H1 (cell line): Measurements from ENCODE around the gene RSAD2. TPM values are rescaled to one million over a fixed set of nuclear protein-coding genes. Genes with fewer than 3 reads are reported as not detected.

Experiments
- CBX5 ChIP-seq: fragments of 300-800, 300-1000 bp; sonication (generic); IDR thresholded peaks from 2 replicates; pipeline ENCODE4 v1.7.1; 2016; ENCODE audit warnings: antibody characterized with exemption, low read length, low read depth
- CBX8 ChIP-seq: fragments of 300-800, 300-1000 bp; sonication (generic); IDR thresholded peaks from 2 replicates; pipeline ENCODE4 v1.7.1; 2016; ENCODE audit warnings: low read depth, low read length, borderline replicate concordance
- EZH2 ChIP-seq: fragments of 200-600 bp; sonication (generic); IDR thresholded peaks from 2 replicates; pipeline ENCODE4 v1.7.1; 2012; ENCODE audit warnings: low read depth, mild to moderate bottlenecking, moderate library complexity, low read length, inconsistent platforms; ENCODE audit not compliant: severe bottlenecking
- PHF8 ChIP-seq: fragments of 200-600 bp; sonication (generic); conservative IDR thresholded peaks from 2 replicates; pipeline ENCODE4 v1.7.1; 2012; ENCODE audit warnings: low read depth, mild to moderate bottlenecking, inconsistent platforms, low read length, moderate library complexity
- polyA plus RNA-seq, 7 experiments: library from polyadenylated mRNA; depleted of rRNA in 3 of 7; stranded (reverse) in 5 of 7; unstranded in 2 of 7; fragments of >200 nt in 5 of 7; fragments of 200-250 nt in 2 of 7; gene quantifications; 1 replicate in 5 of 7; 2 replicates in 1 of 7; 4 replicates in 1 of 7; pipeline versions ENCODE4 v1.2.1 to v1.2.3, GENCODE V29; 2011 to 2013; ENCODE audit warnings: missing spikeins in 2 of 7, mixed read lengths in 2 of 7
- total RNA-seq: library from RNA; stranded (reverse); fragmentation: NEBNext Ultra II Directional; extraction: Animal tissue kit (Norgen Biotek cat#: 25700); gene quantifications from 2 replicates; pipeline ENCODE4 v1.2.1, GENCODE V29; 2021
- TF ChIP-seq, protein P1 (sequence below): fragments of 300-600 bp; sonication (generic); IDR thresholded peaks from 2 replicates; pipeline ENCODE4 v1.7.1; 2012; ENCODE audit warnings: low read length, moderate library complexity, mild to moderate bottlenecking, inconsistent platforms; ENCODE audit not compliant: insufficient replicate concordance

Gene RSAD2
- total and polyA plus RNA-seq, 2 of the 8 experiments (the other 6 are each of a cell fraction or from before 2014, with no cell fraction given): not detected

DNA sequence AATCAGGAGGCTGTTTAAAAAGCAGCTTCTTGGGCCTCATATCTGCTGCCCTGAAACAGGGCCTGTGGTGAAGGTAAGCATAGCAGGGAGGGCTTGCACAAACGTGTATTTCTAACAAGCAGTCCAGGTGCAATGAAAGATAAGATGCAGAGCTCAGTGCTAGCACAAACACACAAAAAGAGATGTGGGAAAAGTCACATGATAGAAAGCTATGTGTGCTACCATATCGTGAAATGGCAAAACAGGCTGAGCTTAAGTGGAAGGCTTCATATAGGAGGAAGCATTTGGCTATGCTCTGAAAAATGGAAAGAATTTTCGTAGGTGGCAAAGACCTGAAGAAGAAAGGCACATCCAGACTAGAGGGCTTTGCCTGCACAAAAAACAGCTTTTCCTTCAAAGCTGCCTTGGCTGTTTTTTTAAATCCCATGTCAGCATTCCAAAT, 10.2 kb downstream of the RSAD2 start (continued):
- TF ChIP-seq, protein P1, sequence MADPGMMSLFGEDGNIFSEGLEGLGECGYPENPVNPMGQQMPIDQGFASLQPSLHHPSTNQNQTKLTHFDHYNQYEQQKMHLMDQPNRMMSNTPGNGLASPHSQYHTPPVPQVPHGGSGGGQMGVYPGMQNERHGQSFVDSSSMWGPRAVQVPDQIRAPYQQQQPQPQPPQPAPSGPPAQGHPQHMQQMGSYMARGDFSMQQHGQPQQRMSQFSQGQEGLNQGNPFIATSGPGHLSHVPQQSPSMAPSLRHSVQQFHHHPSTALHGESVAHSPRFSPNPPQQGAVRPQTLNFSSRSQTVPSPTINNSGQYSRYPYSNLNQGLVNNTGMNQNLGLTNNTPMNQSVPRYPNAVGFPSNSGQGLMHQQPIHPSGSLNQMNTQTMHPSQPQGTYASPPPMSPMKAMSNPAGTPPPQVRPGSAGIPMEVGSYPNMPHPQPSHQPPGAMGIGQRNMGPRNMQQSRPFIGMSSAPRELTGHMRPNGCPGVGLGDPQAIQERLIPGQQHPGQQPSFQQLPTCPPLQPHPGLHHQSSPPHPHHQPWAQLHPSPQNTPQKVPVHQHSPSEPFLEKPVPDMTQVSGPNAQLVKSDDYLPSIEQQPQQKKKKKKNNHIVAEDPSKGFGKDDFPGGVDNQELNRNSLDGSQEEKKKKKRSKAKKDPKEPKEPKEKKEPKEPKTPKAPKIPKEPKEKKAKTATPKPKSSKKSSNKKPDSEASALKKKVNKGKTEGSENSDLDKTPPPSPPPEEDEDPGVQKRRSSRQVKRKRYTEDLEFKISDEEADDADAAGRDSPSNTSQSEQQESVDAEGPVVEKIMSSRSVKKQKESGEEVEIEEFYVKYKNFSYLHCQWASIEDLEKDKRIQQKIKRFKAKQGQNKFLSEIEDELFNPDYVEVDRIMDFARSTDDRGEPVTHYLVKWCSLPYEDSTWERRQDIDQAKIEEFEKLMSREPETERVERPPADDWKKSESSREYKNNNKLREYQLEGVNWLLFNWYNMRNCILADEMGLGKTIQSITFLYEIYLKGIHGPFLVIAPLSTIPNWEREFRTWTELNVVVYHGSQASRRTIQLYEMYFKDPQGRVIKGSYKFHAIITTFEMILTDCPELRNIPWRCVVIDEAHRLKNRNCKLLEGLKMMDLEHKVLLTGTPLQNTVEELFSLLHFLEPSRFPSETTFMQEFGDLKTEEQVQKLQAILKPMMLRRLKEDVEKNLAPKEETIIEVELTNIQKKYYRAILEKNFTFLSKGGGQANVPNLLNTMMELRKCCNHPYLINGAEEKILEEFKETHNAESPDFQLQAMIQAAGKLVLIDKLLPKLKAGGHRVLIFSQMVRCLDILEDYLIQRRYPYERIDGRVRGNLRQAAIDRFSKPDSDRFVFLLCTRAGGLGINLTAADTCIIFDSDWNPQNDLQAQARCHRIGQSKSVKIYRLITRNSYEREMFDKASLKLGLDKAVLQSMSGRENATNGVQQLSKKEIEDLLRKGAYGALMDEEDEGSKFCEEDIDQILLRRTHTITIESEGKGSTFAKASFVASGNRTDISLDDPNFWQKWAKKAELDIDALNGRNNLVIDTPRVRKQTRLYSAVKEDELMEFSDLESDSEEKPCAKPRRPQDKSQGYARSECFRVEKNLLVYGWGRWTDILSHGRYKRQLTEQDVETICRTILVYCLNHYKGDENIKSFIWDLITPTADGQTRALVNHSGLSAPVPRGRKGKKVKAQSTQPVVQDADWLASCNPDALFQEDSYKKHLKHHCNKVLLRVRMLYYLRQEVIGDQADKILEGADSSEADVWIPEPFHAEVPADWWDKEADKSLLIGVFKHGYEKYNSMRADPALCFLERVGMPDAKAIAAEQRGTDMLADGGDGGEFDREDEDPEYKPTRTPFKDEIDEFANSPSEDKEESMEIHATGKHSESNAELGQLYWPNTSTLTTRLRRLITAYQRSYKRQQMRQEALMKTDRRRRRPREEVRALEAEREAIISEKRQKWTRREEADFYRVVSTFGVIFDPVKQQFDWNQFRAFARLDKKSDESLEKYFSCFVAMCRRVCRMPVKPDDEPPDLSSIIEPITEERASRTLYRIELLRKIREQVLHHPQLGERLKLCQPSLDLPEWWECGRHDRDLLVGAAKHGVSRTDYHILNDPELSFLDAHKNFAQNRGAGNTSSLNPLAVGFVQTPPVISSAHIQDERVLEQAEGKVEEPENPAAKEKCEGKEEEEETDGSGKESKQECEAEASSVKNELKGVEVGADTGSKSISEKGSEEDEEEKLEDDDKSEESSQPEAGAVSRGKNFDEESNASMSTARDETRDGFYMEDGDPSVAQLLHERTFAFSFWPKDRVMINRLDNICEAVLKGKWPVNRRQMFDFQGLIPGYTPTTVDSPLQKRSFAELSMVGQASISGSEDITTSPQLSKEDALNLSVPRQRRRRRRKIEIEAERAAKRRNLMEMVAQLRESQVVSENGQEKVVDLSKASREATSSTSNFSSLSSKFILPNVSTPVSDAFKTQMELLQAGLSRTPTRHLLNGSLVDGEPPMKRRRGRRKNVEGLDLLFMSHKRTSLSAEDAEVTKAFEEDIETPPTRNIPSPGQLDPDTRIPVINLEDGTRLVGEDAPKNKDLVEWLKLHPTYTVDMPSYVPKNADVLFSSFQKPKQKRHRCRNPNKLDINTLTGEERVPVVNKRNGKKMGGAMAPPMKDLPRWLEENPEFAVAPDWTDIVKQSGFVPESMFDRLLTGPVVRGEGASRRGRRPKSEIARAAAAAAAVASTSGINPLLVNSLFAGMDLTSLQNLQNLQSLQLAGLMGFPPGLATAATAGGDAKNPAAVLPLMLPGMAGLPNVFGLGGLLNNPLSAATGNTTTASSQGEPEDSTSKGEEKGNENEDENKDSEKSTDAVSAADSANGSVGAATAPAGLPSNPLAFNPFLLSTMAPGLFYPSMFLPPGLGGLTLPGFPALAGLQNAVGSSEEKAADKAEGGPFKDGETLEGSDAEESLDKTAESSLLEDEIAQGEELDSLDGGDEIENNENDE: no peak
- no peak for TF ChIP-seq PHF8
- TF ChIP-seq EZH2: no peak
- no peak for TF ChIP-seq CBX8
- TF ChIP-seq CBX5: no peak
